ENCODE results near the gene HPN.

The HPN gene

DNA sequence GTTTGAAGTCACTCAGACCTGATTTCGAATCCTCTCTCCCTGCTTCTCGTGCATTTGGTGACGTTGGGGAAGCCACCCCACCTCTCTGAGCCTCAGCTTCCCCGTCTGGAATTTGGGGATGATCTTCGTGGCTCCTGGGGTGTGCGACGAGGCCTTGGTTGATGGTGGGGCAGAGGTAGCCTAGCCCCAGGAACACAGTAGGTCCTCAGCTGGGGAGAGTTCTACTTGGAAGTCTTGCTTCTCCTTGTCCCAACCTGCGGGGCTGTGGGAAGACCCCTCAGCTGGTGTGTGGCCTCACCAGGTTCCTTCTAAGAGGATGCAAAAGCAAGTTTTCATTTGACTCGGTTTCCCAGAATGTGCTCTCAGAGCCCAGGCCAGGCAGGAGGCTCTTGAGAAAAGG lies 13.1 kb downstream of the HPN start:
- Histone ChIP-seq H3K27ac (no peak overlapping the region), H3K4me3 (no peak overlapping the region)

DNA sequence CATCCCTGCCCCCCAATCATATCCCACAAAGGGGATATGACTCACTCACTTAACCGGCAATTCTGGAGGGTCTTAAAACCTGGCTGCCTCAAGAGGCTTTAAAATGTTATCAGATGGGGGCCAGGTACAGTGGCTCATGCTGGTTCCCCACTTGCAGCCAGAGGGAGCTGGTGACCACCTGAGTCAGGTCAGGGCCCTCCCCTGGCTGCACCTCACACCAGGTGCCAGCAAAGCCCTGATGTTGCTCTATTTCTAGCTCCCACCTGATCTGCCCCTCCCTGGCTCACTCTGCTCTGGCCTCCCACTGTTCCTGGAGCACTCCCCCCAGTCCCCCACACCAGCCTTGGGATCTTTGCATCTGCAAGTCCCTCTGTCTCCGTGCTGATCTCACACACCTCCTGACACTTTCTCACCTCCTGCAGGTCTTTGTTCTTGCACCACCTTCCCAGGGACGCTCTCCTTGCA lies 14.2 kb downstream of the HPN start:
- Histone ChIP-seq H3K4me3 (no peak overlapping the region), H3K27ac (no peak overlapping the region)

DNA sequence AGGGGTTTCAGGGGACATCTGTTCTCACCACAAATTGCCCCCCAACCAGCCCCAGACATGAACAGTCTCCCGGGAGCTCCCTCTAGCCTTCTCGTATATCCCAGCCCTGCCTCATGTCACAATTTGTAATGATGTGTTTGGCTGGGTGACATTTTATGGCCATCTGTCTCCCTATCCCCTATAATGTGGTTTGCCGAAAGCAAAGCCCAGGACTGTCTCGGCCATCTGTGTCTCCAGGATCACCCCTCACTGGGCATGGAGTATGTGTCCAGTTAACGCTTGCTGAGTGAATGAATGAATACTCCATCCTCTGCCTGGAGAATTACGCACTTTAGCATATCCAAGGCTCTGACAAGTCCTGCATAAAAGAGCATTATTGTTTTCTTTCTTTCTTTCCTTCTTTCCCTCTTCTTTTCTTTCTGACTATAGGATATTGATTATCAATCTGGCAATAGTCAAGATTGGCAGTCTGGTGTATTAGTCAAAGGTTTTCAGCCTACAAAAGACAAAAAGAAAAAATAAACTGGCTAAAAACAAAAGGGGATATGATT lies 15.1 kb downstream of the HPN start:
- Histone ChIP-seq H3K27ac (no peak overlapping the region), H3K4me3 (no peak overlapping the region)

DNA sequence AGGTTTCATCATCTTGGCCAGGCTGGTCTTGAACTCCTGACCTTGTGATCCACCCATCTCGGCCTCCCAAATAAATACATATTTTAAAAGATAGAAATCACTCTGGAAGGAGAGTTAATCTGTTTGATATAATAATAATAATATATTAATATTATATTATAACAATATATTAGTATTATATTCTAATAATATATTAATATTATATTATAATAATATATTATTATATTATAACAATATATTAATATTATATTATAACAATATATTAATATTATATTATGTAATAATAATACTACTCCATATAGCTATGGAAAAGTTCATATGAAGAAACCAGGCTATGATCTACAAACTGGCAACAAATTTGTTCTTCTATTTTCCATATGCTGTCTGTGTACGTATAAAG lies 16.8 kb downstream of the HPN start:
- Histone ChIP-seq H3K27ac (no peak overlapping the region), H3K4me3 (no peak overlapping the region)

DNA sequence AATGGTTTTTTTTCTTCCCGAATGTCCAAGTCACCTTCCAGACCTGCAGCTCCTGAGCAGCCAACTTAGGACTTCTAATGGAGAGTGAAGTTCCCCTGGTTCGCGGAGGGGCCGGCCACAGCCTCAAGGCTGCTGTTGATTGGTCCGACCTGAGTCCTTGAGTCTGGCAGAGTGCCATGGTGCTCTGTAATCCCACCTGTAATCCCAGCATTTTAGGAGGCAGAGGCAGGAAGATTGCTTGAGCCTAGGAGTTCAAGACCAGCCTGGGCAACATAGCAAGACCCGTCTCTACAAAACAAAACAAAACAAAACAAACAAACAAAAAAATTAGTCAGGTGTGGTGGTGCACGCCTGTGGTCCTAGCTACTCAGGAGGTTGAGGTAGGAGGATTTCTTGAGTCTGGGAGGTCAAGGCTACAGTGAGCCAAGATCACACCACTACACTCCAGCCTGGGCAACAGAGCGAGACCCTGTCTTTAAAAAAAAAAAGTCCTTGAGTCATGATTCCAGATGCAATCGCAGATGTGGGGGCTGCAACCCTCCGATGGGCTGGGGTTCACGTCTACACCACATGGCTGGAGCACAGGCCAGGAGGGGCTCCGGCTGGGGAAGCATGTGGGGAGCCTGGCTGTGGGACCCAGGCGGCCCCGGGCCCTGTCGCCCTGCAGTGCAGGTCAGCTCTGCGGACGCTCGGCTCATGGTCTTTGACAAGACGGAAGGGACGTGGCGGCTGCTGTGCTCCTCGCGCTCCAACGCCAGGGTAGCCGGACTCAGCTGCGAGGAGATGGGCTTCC lies 17.7 kb downstream of the HPN start:
- H3K27ac ChIP-seq = no peak overlapping the region
- no peak overlapping the region for H3K4me3 ChIP-seq

DNA sequence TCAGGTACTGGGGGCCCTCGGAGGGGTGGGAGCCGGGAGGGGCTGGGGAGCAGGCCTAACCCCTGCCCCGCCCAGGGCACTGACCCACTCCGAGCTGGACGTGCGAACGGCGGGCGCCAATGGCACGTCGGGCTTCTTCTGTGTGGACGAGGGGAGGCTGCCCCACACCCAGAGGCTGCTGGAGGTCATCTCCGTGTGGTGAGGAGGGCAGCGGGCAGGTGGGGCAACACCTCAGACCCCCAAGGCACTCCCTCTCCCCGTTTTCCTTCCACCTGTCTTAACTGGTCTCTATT lies 18.2 kb downstream of the HPN start:
- Histone ChIP-seq H3K27ac (no peak overlapping the region), H3K4me3 (no peak overlapping the region)

DNA sequence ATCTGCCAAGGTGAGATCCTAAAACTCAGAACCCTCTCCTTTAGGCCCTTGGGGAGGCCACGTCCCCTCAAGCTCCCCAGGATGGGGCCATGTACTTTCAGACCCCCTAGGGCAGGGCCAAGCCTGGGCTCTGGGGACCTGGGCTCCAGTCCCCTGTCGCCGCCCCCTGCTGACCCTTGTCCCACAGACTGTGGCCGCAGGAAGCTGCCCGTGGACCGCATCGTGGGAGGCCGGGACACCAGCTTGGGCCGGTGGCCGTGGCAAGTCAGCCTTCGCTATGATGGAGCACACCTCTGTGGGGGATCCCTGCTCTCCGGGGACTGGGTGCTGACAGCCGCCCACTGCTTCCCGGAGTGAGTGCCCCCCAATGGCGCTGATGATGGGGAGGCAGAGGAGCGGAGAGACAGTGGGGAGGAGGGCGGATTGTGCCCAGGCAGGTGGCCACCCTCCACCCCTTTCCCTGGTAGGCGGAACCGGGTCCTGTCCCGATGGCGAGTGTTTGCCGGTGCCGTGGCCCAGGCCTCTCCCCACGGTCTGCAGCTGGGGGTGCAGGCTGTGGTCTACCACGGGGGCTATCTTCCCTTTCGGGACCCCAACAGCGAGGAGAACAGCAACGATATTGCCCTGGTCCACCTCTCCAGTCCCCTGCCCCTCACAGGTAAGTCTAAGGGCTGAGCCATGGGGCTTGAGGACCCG lies 18.8 kb downstream of the HPN start:
- Histone ChIP-seq H3K27ac (no peak overlapping the region), H3K4me3 (no peak overlapping the region)

DNA sequence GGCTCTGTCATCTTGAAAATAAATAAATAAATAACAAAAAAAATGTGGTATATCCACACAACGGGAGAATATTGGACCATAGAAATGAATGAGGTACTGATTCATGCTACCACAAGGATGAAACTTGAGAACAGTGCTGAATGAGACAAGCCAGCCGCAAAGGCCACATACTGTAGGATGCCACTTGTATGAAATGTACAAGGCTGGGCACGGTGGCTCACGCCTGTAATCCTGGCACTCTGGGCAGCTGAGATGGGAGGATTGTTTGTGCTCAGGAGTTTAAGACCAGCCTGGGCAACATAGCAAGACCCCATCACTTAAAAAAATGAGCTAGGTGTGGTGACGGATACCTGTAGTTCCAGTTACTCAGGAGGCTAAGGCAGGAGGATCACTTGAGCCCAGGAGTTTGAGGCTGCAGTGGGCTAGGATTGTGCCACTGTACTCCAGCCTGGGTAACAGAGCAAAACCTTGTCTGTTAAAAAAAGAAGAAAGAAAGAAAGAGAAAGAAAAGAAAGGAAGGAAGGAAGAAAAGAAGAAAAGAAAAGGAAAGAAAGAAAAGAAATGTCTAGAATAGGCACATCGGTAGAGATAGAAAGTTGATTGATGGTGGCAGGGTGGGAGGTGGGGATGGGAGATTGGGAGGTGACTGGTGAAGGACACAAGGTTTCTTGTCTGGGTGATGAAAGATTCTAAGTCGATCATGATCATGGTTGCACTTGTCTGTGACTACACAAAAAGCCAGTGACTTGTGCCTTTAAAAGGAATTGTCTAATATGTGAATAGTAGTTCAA lies 20.3 kb downstream of the HPN start:
- H3K4me3 ChIP-seq = no peak overlapping the region
- no peak overlapping the region for H3K27ac ChIP-seq

DNA sequence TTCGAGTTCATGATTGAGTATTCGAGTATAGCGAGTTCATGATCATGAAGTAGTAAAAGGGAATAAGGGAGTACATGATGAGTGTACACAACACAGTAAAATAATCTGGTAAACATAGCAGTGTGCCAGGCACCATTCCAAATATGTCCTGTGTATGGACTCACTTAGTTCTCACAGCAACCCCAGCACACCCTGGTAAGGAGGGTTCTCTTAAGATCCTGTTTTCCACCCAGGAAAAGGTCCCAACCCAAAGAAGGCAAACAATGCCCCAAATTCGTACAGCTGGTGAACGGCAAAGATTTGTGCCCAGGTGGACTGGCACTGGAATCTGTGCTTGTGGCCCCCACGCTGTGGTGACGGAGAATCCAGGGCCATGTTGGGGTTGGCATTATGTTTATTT lies 21.4 kb downstream of the HPN start:
- Histone ChIP-seq H3K4me3 (no peak overlapping the region), H3K27ac (no peak overlapping the region)

DNA sequence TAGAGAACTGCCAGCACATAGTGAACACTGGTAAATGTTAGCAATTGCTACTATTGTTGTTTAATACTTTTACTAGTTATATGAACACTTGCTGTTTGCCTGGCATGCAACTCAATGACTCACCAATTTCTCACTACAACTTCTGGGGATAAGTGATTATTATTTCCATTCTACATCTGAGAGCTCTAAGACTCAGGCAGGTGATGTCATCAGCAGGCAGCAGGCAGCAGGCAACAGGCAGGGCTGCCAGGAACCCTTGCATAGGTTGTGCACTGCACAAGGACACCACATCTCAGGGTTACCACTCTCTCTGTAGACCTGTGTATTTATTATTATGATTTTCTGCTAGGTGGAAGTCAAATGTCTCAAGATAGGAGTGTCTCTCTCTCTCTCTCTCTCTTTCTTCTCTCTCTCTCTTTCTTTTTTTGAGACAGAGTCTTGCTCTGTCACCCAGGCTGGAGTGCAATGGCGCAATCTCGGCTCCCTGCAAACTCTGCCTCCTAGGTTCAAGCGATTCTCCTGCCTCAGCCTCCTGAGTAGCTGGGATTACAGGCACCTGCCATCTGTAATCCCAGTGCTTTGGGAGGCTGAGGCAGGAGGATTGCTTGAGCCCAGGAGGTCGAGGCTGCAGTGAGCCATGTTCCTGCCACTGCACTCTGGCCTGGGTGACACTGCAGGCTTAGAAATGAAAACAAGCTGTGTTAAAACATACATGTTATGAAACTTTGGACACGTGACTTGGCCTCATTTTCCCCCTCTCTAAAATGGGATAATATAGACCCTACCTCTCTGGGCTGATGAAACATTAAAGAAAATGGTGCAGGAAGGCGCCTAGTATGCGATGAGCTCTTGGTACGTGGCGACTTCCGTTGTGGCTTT lies 22.7 kb downstream of the HPN start:
- Histone ChIP-seq H3K27ac (no peak overlapping the region), H3K4me3 (no peak overlapping the region)

DNA sequence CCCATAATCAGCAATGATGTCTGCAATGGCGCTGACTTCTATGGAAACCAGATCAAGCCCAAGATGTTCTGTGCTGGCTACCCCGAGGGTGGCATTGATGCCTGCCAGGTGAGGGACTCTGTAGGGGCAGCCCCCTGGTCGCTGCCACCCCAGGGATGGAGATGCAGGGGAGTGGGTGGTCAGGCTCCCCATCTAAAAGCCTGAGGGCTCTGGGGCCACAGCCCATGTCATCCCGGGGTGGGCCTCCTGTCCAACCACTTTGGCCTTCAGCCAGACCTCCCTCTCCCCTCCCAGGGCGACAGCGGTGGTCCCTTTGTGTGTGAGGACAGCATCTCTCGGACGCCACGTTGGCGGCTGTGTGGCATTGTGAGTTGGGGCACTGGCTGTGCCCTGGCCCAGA lies 24.1 kb downstream of the HPN start:
- no peak overlapping the region for H3K27ac ChIP-seq
- no peak overlapping the region for H3K4me3 ChIP-seq

DNA sequence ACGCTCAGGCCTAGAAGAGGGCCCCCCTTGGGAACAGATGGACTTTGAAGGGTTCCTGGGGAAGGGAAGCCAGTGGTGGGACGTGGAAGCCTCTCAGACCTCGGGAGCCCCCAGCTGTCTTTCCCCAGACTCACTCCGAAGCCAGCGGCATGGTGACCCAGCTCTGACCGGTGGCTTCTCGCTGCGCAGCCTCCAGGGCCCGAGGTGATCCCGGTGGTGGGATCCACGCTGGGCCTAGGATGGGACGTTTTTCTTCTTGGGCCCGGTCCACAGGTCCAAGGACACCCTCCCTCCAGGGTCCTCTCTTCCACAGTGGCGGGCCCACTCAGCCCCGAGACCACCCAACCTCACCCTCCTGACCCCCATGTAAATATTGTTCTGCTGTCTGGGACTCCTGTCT lies 24.6 kb downstream of the HPN start:
- Histone ChIP-seq H3K27ac (no peak overlapping the region), H3K4me3 (no peak overlapping the region)

DNA sequence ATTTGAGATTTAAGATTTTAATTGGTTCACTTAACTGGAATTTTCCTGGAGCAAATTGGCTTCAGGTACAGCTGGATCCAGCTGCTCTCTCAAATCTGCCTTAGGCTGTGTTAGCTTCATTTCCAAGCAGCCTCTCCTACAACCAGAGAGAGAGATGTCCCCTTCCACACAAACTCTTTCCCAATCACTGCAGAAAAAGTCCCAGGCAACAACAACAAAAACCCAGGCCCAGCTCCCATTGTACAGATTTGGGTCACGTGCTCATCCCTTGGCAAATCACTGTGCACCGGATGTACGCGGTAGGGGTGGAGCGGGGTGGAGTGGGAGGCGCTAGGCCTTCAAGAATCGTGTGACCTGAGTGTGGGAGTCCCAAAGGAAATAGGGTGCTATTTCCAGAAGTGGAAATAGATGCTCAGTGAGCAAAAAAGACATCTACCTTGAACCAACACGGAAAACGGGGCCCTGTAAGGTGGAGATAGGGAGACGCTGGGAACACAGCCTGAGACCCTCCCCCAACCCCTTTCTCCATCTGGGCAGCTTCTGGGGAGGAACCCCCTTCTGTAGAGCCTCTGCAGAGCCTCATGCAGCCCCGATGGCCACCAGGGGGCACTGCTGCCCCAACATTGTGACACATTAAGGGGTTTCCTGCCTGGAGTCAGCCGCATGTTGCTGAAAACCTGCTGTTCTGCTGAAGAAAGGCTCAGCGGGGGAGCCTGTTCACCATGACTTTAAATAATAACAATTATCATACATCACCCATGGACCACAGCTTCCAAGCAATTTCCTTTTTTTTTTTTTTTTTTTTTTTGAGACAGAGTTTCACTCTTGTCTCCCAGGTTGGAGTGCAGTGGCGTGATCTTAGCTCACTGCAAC lies 25.4 kb downstream of the HPN start:
- Histone ChIP-seq H3K27ac (no peak overlapping the region), H3K4me3 (no peak overlapping the region)

DNA sequence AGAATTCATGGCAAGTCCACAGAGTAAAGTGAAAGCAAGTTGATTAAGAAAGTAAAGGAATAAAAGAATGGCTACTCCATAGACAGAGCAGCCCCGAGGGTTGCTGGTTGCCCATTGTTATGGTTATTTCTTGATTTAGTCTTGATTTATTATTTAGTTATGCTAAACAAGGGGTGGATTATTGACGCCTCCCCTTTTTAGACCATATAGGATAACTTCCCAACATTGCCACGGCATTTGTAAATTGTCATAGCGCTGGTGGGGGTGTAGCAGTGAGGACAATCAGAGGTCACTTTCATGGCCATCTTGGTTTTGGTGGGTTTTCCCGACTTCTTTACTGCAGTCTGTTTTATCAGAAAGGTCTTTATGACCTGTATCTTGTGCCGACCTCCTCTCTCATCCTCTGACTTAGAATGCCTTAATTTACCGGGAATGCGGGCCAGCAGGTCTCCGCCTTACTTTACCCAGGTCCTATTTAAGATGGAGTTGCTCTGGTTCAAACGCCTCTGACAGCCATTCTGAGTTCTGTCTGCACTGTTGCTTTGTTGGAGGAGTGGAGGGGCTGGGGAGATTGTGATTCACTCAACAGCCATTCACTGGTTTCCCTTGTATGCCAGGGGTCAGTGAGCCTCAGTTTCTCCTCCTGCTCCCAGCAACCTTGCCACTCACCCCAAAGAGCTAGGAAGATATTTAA lies 27.6 kb downstream of the HPN start:
- Histone ChIP-seq H3K27ac (no peak overlapping the region), H3K4me3 (no peak overlapping the region)

DNA sequence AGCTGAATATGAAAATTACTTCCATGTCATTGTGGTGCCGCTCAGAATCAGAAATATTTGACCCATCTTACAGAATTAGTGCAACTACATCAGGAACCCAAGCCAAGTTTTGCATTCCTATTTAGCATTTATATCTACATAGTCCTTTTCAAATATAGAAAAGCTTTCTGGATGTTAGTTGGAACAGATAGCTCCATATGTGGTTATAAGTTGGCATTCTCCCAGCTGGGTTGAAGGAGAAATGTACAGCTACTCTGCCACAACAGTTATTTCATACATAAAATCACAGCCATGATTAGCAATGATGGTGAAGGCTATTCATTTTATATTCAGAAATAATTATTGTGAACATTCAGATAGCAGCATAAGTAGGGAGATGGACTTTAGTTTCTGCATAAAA lies 28.2 kb downstream of the HPN start:
- no peak overlapping the region for H3K27ac ChIP-seq
- no peak overlapping the region for H3K4me3 ChIP-seq

DNA sequence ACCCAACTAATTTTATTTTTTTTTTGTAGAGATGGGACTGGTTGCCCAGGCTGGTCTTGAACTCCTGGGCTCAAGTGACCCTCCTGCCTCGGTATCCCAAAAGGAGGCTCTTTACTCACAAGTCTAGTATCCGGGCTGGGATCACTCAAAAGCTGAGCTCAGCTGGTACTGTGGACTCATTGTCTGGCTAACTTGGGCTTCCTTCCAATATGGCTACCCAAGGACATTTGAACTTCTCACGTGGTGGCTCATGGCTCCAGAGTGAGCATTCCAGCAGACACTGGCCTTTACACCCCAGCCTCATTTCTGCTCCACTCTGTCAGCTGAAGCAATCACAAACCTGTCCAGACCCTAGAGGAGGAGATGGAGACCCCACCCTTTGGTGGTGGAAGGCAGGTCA lies 28.9 kb downstream of the HPN start:
- H3K4me3 ChIP-seq = no peak overlapping the region
- H3K27ac ChIP-seq = no peak overlapping the region

DNA sequence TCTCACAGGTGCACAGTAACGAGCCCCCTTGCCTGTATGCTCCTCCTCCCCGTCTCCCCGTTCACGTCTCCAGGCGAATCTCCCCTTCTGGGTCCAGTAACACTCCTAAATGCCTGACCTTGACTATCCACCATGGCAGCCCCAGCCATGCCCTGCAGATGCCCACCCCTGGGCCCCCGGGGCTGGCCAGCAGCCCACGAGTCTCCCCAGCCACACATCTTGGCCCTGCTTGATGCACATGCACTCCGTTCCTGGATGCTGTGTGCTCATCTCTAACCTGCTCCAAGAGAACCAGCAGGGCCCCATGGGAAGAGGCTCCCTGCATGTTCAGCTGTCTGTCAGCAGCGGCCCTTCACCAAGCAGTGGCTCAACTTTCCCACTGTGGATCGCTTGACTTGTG lies 32.0 kb downstream of the HPN start:
- no peak overlapping the region for H3K4me3 ChIP-seq
- no peak overlapping the region for H3K27ac ChIP-seq

DNA sequence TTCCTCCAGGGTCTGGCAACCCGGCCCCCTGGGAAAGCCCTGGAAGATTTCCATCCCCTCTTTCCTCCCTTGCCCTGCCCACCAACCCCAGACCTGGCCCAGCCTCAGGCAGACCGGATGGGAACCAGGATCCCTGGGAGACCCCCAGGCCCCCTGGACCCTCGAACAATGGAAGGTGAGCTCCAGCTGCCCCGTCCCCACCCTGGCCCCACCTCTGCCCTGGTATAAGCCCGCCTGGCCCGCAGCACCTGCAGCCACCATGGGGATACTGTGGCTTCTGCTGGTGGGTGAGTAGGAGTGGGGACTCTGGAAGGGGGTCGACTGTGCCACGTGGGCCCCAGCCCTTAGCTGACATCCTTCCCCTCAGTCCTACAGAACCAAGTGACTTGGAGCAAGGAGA lies 32.4 kb downstream of the HPN start:
- no peak overlapping the region for H3K4me3 ChIP-seq
- H3K27ac ChIP-seq = no peak overlapping the region

Data from skin epidermis (tissue), 12 donors.